Lung (tissue), 12 donors: ENCODE measurements around the gene CYP2F1. TPM values are rescaled to one million over a fixed set of nuclear protein-coding genes. Genes with fewer than 3 reads are reported as not detected.

Experiments
- ATAC-seq: fragments of 200-7000 bp; cut with Tn5 transposase; one replicate; pipeline ENCODE4 v1.9.1; 2020; ENCODE audit warnings: moderate number of reproducible peaks; ENCODE audit not compliant: insufficient read depth, low FRiP score
- DNase-seq, 3 donors: peaks; one replicate each; pipeline ENCODE4 v3.0.0-alpha.2; 2013 to 2017
- H3K27ac ChIP-seq, 2 donors: one replicate each; pipeline ENCODE4 v1.5.1; 2013; ENCODE audit warnings: mild to moderate bottlenecking in 2 of 2, moderate library complexity in 2 of 2, control low read depth in 1 of 2, inconsistent platforms in 1 of 2, low read depth in 1 of 2, low read length in 1 of 2
- H3K27me3 ChIP-seq, 3 donors: one replicate each; pipeline ENCODE4 v1.5.1; 2013; ENCODE audit warnings: low read length in 2 of 3; ENCODE audit not compliant: control insufficient read depth in 3 of 3, insufficient read depth in 3 of 3
- H3K36me3 ChIP-seq, 4 donors: one replicate each; pipeline ENCODE4 v1.5.1; 2013; ENCODE audit warnings: low read length in 4 of 4, mild to moderate bottlenecking in 1 of 4, moderate library complexity in 1 of 4; ENCODE audit not compliant: control insufficient read depth in 4 of 4, insufficient read depth in 4 of 4
- H3K4me1 ChIP-seq, 5 donors: one replicate each; pipeline ENCODE4 v1.5.1; 2013; ENCODE audit warnings: low read length in 5 of 5, mild to moderate bottlenecking in 2 of 5, moderate library complexity in 1 of 5; ENCODE audit not compliant: control insufficient read depth in 5 of 5, insufficient read depth in 5 of 5
- H3K4me3 ChIP-seq: one replicate; pipeline ENCODE4 v1.5.1; 2013; ENCODE audit warnings: mild to moderate bottlenecking, control low read depth, moderate library complexity
- H3K9ac ChIP-seq, 2 donors: one replicate each; pipeline ENCODE4 v1.5.1; 2013; ENCODE audit warnings: low read length in 2 of 2, control low read depth in 1 of 2; ENCODE audit not compliant: insufficient read depth in 1 of 2
- H3K9me3 ChIP-seq, 4 donors: one replicate each; pipeline ENCODE4 v1.5.1; 2013; ENCODE audit warnings: low read length in 3 of 4, mild to moderate bottlenecking in 1 of 4, moderate library complexity in 1 of 4; ENCODE audit not compliant: control insufficient read depth in 4 of 4, insufficient read depth in 3 of 4
- CTCF ChIP-seq: IDR thresholded peaks from 2 replicates; pipeline ENCODE4 v1.5.1; 2012; ENCODE audit warnings: mild to moderate bottlenecking; ENCODE audit errors: control extremely low read depth, extremely low read depth
- WGBS, 2 donors: extraction: QIAGEN DNeasy Blood & Tissue Kit; methylation state at CpG; one replicate each; pipeline ENCODE4 v1.1.7; 2013; 5-methylcytosine and 5-hydroxymethylcytosine counted together
- polyA plus RNA-seq, 2 donors: library from polyadenylated mRNA; stranded (reverse); fragments of 200-250 nt; gene quantifications; one replicate each; pipeline ENCODE4 v1.2.1, GENCODE V29; 2013
- total RNA-seq, 2 donors: library from RNA; depleted of rRNA in 1 of 2; stranded (reverse); fragments of >200 nt in 1 of 2; gene quantifications; one replicate each; pipeline ENCODE4 v1.2.1, GENCODE V29; 2014 to 2021
- donor health status: control.
- donor health status: control.
- donor health status: Bipolar disorder and iron deficiency.
- donor health status: healthy.
- donor health status: DM: yes; HTN: yes; CAD: no.

The CYP2F1 gene
- total and polyA plus RNA-seq, 4 donors: 0.85 to 16.4 (median 6.4) TPM

- WGBS, 2 donors: 2 to 3% methylated on average over 31 to 32 of the region's 32 CpGs
- H3K27me3 ChIP-seq: peaks cover 2 to 28% (median 3%) of the 10 kb centered on the region in 3 donors
- H3K9ac ChIP-seq: no peak overlapping the region
- no peaks in the 10 kb centered on the region for H3K4me1 ChIP-seq
- H3K4me3 ChIP-seq: no peak overlapping the region
- DNase-seq: no peak
- no peak for TF ChIP-seq CTCF
- ATAC-seq: no peak
- H3K27ac ChIP-seq: no peak overlapping the region
- H3K9me3 ChIP-seq: peaks cover 0 to 1% (median 0%) of the 10 kb centered on the region in 4 donors
- H3K36me3 ChIP-seq: no peaks in the 10 kb centered on the region
Observed at GRCh38 chr19:41089959-41090358, 24.3 kb upstream of the CYP2F1 start.

GRCh38 chr19:41095703-41096102, 18.5 kb upstream of the CYP2F1 start:
- Histone ChIP-seq H3K4me3 (no peak overlapping the region), H3K27me3 (peaks cover 0 to 7% (median 2%) of the 10 kb centered on the region in 3 donors), H3K9ac (no peak overlapping the region), H3K36me3 (no peaks in the 10 kb centered on the region), H3K9me3 (peaks cover 0 to 10% (median 0%) of the 10 kb centered on the region in 4 donors), H3K4me1 (no peaks in the 10 kb centered on the region), H3K27ac (no peak overlapping the region)
- ATAC-seq: no peak
- TF ChIP-seq CTCF: no peak
- WGBS, 2 donors: 50 to 59% methylated on average over 15 of the region's 15 CpGs
- DNase-seq: no peak

- TF ChIP-seq CTCF: no peak
- Histone ChIP-seq H3K27ac (no peak overlapping the region), H3K4me3 (no peak overlapping the region), H3K27me3 (peaks cover 0 to 2% (median under 1%) of the 10 kb centered on the region in 3 donors), H3K4me1 (no peaks in the 10 kb centered on the region), H3K9ac (no peak overlapping the region), H3K36me3 (no peaks in the 10 kb centered on the region), H3K9me3 (peaks cover 0 to 10% (median 0%) of the 10 kb centered on the region in 4 donors)
- 65 to 85% methylated on average over 7 of the region's 7 CpGs for WGBS, 2 donors
- no peak for DNase-seq
- ATAC-seq: no peak
Observed at GRCh38 chr19:41096353-41096752, 17.9 kb upstream of the CYP2F1 start.

GRCh38 chr19:41097302-41097701, 16.9 kb upstream of the CYP2F1 start:
- Histone ChIP-seq H3K9me3 (peaks cover 0 to 10% (median 0%) of the 10 kb centered on the region in 4 donors), H3K27ac (no peak overlapping the region), H3K4me1 (no peaks in the 10 kb centered on the region), H3K27me3 (no peaks in the 10 kb centered on the region), H3K4me3 (no peak overlapping the region), H3K36me3 (no peaks in the 10 kb centered on the region), H3K9ac (no peak overlapping the region)
- no peak for DNase-seq
- ATAC-seq: no peak
- WGBS, 2 donors: 77 to 88% methylated on average over 2 of the region's 2 CpGs
- TF ChIP-seq CTCF: no peak
